Pancreas (tissue), 10 donors: ENCODE measurements around the gene RHO. TPM values are rescaled to one million over a fixed set of nuclear protein-coding genes. Genes with fewer than 3 reads are reported as not detected.
"Not testable (repeated sequence)": the region's sequence is repeated elsewhere in the genome, so short reads cannot be mapped to it uniquely, and the experiment has no call there.

Experiments used
- ATAC-seq, 4 donors: fragments of 200-7000 bp; cut with Tn5 transposase; one replicate each; pipeline versions ENCODE4 v1.8.0 to v1.9.1; 2020; ENCODE audit warnings: mild to moderate bottlenecking in 4 of 4, moderate library complexity in 4 of 4
- DNase-seq, 6 donors: peaks; one replicate each; pipeline ENCODE4 v3.0.0-alpha.2; 2020
- FAIRE-seq: peaks from 2 replicates; lab custom pipeline; 2012; peaks lifted over from hg19 to GRCh38; lab: Jason Lieb, UNC
- H3K27ac ChIP-seq, 4 donors: fragments of 200-600 bp; sonication (generic); 1 replicate in 3 of 4; 2 replicates in 1 of 4; pipeline versions ENCODE4 v1.5.0 to v1.8.0; 2020
- H3K27me3 ChIP-seq, 4 donors: fragments of 200-600 bp; one replicate each; pipeline ENCODE4 v1.8.0; 2021
- H3K36me3 ChIP-seq, 3 donors: fragments of 200-600 bp; sonication (generic) in 1 of 3; one replicate each; pipeline versions ENCODE4 v1.5.0 to v1.8.0; 2020 to 2021
- H3K4me1 ChIP-seq, 3 donors: fragments of 200-600 bp; one replicate each; pipeline ENCODE4 v1.8.0; 2021
- H3K4me3 ChIP-seq, 4 donors: fragments of 200-600 bp; sonication (generic) in 2 of 4; one replicate each; pipeline versions ENCODE4 v1.5.0 to v1.8.0; 2020 to 2021
- H3K9me3 ChIP-seq, 4 donors: fragments of 200-600 bp; one replicate each; pipeline ENCODE4 v1.8.0; 2021
- CTCF ChIP-seq, 4 donors: fragments of 200-600 bp; sonication (generic) in 3 of 4; IDR thresholded peaks; one replicate each; pipeline versions ENCODE4 v1.5.0 to v1.8.0; 2021; ENCODE audit warnings: antibody characterized with exemption in 4 of 4
- WGBS, 2 donors: extraction: QIAGEN DNeasy Blood & Tissue Kit; methylation state at CpG; one replicate each; pipeline ENCODE4 v1.1.7; 2013; 5-methylcytosine and 5-hydroxymethylcytosine counted together
- intact Hi-C, 3 donors: fragments of 100-400 bp; cut with DNase I; formaldehyde crosslinking; loops; one replicate each; pipeline versions ENCODE4 v1.11.1 to v1.14.2; 2022
- polyA plus RNA-seq, 2 donors: library from polyadenylated mRNA; stranded (reverse); fragments of 200-250 nt; gene quantifications; one replicate each; pipeline ENCODE4 v1.2.3, GENCODE V29; 2013
- total RNA-seq, 6 donors: library from RNA; stranded (reverse); fragmentation: NEBNext Ultra II Directional in 4 of 6; extraction: Animal tissue kit (Norgen Biotek cat#: 25700) in 4 of 6; gene quantifications; one replicate each; pipeline versions ENCODE4 v1.2.1 to v1.2.4, GENCODE V29; 2021 to 2023
- donor health status: healthy with polysubstance abuse.
- donor health status: DM: no; HTN: no; CAD: no; lungs with moderate emphysema.
- donor health status: DM: no; HTN: no; CAD: no.
- donor health status: control.
- donor health status: control.
- donor health status: Bipolar disorder and iron deficiency.
- donor health status: DM: yes; HTN: yes; CAD: no.
- donor health status: DM: no; HTN: no; CAD: no.
- donor health status: DM: no; HTN: no; CAD: no.
- donor health status: DM: yes; HTN: yes; CAD: no.

Gene RHO
- total and polyA plus RNA-seq, 8 donors, result 0.05 TPM; not detected in 7

GRCh38 chr3:129507181-129507831 lies 21.1 kb upstream of the RHO start:
- peaks cover 0 to 30% (median 0%) of the 10 kb centered on the region in 3 donors for H3K36me3 ChIP-seq
- DNase-seq (no peak), ATAC-seq (peak in 2 of 4 donors; percentile 27 to 69), FAIRE-seq (no peak)
- no peak overlapping the region for H3K4me3 ChIP-seq
- intact Hi-C loops, result no loop called here
- no peaks in the 10 kb centered on the region for H3K9me3 ChIP-seq
- no peak overlapping the region for H3K27ac ChIP-seq
- no peak for TF ChIP-seq CTCF (IDR thresholded peaks at IDR 0.05)
- WGBS, 2 donors, result 68 to 75% methylated on average over 9 of the region's 9 CpGs
- no peaks in the 10 kb centered on the region for H3K4me1 ChIP-seq
- no peaks in the 10 kb centered on the region for H3K27me3 ChIP-seq

DNA sequence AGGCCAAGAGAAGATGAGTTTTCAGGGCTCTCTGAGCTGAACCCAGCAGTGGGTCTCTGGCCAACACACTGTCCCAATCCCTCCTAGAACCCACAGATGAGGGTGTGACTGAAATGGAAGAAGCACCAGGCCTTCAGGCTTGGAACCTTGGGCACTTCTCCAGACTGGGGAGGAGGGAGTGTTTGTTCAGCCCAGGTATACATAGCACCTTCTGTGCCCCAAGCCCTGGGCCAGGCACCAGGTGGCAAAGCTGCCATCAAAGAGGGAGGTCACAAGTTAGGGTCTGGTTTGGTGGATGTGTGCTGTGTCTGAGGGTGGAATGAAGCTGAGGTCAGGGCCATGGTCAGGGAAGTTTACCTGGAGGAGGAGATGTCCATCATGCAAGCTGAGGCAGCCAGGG lies 15.8 kb upstream of the RHO start:
- no peak for TF ChIP-seq CTCF (IDR thresholded peaks at IDR 0.05)
- ATAC-seq, result peak in 2 of 4 donors; percentile 59 to 73
- no peaks in the 10 kb centered on the region for H3K4me1 ChIP-seq
- no peak for FAIRE-seq
- H3K9me3 ChIP-seq, result no peaks in the 10 kb centered on the region
- peaks cover 0 to 12% (median 0%) of the 10 kb centered on the region in 3 donors for H3K36me3 ChIP-seq
- no peak overlapping the region for H3K27ac ChIP-seq
- H3K4me3 ChIP-seq, result no peak overlapping the region
- no peaks in the 10 kb centered on the region for H3K27me3 ChIP-seq
- intact Hi-C loops, result no loop called here
- DNase-seq, result no peak

GRCh38 chr3:129513705-129514104 lies 14.7 kb upstream of the RHO start:
- peaks cover 0 to 12% (median 0%) of the 10 kb centered on the region in 3 donors for H3K36me3 ChIP-seq
- DNase-seq, result peak in 1 of 6 donors; percentile 9
- FAIRE-seq, result no peak
- no peaks in the 10 kb centered on the region for H3K9me3 ChIP-seq
- H3K4me3 ChIP-seq, result no peak overlapping the region
- no peak for TF ChIP-seq CTCF (IDR thresholded peaks at IDR 0.05)
- H3K4me1 ChIP-seq, result no peaks in the 10 kb centered on the region
- no peak for ATAC-seq
- WGBS, 2 donors, result 92 to 96% methylated on average over 8 of the region's 8 CpGs
- no peaks in the 10 kb centered on the region for H3K27me3 ChIP-seq
- intact Hi-C loops, result no loop called here
- H3K27ac ChIP-seq, result no peak overlapping the region

DNA sequence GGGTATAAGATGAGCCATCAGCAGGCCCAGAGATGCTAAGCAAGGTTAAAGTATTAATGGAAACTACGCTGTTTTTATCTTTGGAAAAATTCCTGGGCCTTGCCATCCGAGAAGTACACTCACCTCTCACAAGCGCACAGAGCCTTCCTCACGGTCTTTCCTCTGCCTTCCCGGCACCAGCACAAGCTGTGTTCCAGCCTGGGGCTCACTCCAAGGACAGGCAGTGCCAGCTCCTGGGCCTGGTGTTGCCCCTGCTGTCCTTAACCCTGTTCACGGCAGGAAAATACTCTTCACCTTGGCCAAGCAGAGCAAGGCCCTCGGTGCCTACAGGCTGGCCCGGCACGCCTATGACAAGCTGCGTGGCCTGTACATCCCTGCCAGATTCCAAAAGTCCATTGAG lies 14.3 kb upstream of the RHO start:
- no peak for DNase-seq
- H3K36me3 ChIP-seq, result peaks cover 0 to 12% (median 0%) of the 10 kb centered on the region in 3 donors
- no peak for FAIRE-seq
- 93 to 98% methylated on average over 10 of the region's 10 CpGs for WGBS, 2 donors
- H3K4me3 ChIP-seq, result no peak overlapping the region
- no peaks in the 10 kb centered on the region for H3K27me3 ChIP-seq
- H3K27ac ChIP-seq, result no peak overlapping the region
- H3K9me3 ChIP-seq, result no peaks in the 10 kb centered on the region
- ATAC-seq, result no peak
- intact Hi-C loops, result no loop called here
- no peaks in the 10 kb centered on the region for H3K4me1 ChIP-seq
- TF ChIP-seq CTCF (IDR thresholded peaks at IDR 0.05), result no peak

GRCh38 chr3:129514563-129514962 lies 13.9 kb upstream of the RHO start:
- intact Hi-C loops, result no loop called here
- H3K4me1 ChIP-seq, result no peaks in the 10 kb centered on the region
- TF ChIP-seq CTCF (IDR thresholded peaks at IDR 0.05), result no peak
- WGBS, 2 donors, result 94 to 98% methylated on average over 6 of the region's 6 CpGs
- ATAC-seq (no peak), FAIRE-seq (no peak), DNase-seq (no peak)
- no peaks in the 10 kb centered on the region for H3K27me3 ChIP-seq
- no peak overlapping the region for H3K27ac ChIP-seq
- no peak overlapping the region for H3K4me3 ChIP-seq
- no peaks in the 10 kb centered on the region for H3K9me3 ChIP-seq
- peaks cover 0 to 12% (median 0%) of the 10 kb centered on the region in 3 donors for H3K36me3 ChIP-seq

- ATAC-seq, H3K4me3 ChIP-seq, DNase-seq, H3K4me1 ChIP-seq, FAIRE-seq, H3K27me3 ChIP-seq, H3K27ac ChIP-seq, intact Hi-C loops, H3K9me3 ChIP-seq: not testable (repeated sequence)
- WGBS, 2 donors, result 89 to 92% methylated on average over 15 to 19 of the region's 25 CpGs
- peaks cover 0 to 12% (median 0%) of the 10 kb centered on the region in 3 donors for H3K36me3 ChIP-seq
Measured at GRCh38 chr3:129515108-129515820, 13.2 kb upstream of the RHO start.

GRCh38 chr3:129515821-129516432 lies 12.5 kb upstream of the RHO start:
- H3K4me3 ChIP-seq, ATAC-seq, H3K27me3 ChIP-seq, DNase-seq, FAIRE-seq, H3K4me1 ChIP-seq, H3K27ac ChIP-seq, H3K9me3 ChIP-seq, intact Hi-C loops: not testable (repeated sequence)
- peaks cover 0 to 12% (median 0%) of the 10 kb centered on the region in 3 donors for H3K36me3 ChIP-seq
- WGBS, 2 donors, result 93 to 96% methylated on average over 7 of the region's 7 CpGs
